Measurements from ENCODE around the gene ATG16L2.
"Not testable (repeated sequence)": the region's sequence is repeated elsewhere in the genome, so short reads cannot be mapped to it uniquely, and the experiment has no call there.

Gene ATG16L2

DNA sequence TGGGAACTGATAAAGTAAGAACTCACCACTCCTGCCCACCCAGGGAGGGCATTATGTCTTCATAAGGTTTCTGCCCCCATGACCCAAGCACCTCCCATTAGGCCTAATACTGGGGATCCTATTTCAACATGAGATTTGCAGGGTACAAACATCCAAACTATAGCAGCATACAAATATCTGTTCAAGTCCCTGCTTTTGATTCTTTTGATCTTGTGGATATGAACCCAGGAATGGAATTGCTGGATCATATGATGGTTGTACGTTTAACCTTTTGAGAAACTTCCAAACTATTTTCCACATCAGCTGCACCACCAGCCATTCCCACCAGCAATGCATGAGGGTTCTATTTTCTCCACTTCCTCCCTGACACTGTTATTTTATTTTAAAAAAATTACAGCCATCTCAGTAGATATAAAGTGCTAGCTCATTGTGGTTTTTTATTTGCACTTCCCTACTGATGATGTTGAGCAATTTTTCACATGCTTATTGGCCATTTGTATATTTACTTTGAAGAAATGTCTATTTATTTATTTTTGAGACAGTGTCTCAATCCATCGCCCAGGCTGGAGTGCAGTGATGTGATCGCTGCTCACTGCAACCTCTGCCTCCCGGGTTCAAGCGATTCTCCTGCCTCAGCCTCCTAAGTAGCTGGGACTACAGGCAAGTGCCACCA, 7.1 kb upstream of the ATG16L2 start:
- DNase-seq (ENCODE audit: insufficient read length, low spot score), result no peak
- no peak for FAIRE-seq
- TF ChIP-seq POLR2A (IDR thresholded peaks at IDR 0.05; ENCODE audit: low read depth, low read length), result no peak

- TF ChIP-seq POLR2A (IDR thresholded peaks at IDR 0.05; ENCODE audit: low read depth, low read length), result no peak
- DNase-seq (ENCODE audit: insufficient read length, low spot score) (no peak), FAIRE-seq (no peak)
Measured at GRCh38 chr11:72807792-72808191, 6.4 kb upstream of the ATG16L2 start.

- TF ChIP-seq POLR2A (IDR thresholded peaks at IDR 0.05; ENCODE audit: low read depth, low read length), result no peak
- FAIRE-seq, result no peak
- DNase-seq (ENCODE audit: insufficient read length, low spot score), result no peak
Measured at GRCh38 chr11:72808331-72808798, 5.8 kb upstream of the ATG16L2 start.

DNA sequence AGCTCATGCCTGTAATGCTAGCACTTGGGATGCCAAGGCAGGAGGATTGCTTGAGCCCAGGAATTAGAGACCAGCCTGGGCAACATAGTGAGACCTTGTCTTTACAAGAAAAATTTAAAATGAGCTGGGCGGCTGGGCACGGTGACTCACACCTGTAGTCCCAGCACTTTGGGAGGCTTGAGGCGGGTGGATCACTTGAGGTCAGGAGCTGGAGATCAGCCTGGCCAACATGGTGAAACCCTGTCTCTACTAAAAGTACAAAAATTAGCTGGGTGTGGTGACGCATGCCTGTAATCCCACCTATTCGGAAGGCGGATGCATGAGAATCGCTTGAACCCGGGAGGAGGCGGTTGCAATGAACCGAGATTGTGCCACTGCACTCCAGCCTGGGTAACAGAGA, 2.5 kb upstream of the ATG16L2 start:
- not testable (repeated sequence) for DNase-seq (ENCODE audit: insufficient read length, low spot score); FAIRE-seq

DNA sequence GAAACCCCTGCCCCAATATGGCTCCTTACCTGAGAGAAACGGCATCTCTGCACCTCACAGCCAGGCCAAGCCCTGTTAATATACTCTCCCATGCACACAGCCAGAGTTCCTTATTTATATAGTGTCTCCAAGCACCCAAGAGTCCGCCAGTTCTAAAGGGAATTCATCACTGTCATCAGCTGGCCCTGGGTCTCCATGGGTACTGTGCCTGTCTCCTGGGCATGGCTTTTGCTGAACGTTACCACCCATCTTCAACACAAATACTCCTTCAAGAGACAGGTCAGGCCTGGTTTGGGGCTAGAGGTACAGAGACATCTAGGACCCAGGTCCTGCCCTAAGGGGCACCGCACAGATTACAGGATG, 1.6 kb upstream of the ATG16L2 start:
- FAIRE-seq (no peak), DNase-seq (ENCODE audit: insufficient read length, low spot score) (no peak)
- no peak for TF ChIP-seq POLR2A (IDR thresholded peaks at IDR 0.05; ENCODE audit: low read depth, low read length)

DNA sequence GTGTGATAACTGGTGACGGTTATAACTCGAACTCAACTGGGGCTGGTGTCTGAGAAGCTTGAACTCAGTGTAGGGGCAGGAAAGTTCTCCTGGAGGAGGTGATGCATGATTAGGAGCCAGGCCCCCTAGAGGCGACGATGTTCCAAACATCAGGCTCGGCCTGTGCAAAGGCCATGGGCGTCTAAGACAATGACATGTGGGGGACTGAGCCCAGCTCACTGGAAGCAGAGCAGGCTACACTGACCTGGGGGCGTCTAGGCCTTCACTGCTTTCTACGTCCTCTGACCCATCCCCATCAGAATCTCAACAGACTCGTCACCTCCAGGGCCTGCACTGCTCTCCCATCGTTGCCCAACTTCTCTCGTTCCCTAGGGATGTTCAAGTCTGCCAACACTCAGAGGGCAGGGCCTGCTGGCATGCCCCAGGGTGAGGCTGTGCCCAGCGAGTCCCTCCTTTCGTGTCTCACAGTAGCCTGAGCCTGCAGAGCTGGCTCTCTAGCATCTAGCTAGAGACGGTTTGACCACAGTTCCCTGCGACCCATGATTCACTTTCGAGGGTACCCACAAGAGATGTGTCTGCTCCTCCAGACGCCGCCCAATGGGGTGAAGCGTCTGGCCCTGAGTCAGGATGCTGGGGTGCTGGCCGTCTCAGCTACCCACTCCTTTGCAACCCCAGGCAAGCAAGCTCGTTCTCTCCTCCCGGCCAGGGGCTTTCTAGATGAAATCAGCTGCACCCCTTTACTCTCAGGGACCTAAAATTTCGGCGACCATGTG, 1.1 kb upstream of the ATG16L2 start:
- TF ChIP-seq POLR2A (IDR thresholded peaks at IDR 0.05; ENCODE audit: low read depth, low read length), result peak; percentile 63
- FAIRE-seq (no peak), DNase-seq (ENCODE audit: insufficient read length, low spot score) (peak; percentile 69)

DNA sequence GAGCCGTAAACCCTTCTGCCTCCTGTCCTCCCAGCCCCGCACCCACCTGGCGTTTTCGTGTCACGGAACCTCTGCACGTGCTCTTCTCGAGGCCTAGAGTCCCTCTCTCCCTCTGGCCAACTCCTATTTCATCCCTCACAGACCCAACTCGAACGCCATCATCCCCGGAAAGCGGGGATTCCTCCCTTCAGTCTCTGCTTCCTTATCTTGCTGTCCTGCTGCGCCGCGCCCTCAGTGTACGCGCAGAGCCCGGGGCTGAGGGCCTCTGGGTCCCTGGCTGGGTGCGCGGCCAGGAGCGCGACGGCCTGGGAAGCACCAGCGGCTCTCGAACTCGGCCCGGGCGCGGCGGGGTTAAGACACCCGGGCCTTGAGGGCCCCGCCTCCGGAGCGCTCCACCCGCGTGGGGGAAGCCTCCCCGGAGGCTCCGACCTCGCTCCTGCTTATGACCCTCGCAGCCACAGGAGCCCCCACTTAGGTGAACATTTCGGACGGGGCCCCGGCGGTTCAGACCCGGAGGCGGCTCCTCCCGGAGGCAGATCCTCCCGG, 398 bp upstream of the ATG16L2 start:
- peak; percentile 75 for DNase-seq (ENCODE audit: insufficient read length, low spot score)
- FAIRE-seq, result no peak
- peak; percentile 86; the same call in 1 of the 2 replicates for TF ChIP-seq POLR2A (IDR thresholded peaks at IDR 0.05; ENCODE audit: low read depth, low read length)

DNA sequence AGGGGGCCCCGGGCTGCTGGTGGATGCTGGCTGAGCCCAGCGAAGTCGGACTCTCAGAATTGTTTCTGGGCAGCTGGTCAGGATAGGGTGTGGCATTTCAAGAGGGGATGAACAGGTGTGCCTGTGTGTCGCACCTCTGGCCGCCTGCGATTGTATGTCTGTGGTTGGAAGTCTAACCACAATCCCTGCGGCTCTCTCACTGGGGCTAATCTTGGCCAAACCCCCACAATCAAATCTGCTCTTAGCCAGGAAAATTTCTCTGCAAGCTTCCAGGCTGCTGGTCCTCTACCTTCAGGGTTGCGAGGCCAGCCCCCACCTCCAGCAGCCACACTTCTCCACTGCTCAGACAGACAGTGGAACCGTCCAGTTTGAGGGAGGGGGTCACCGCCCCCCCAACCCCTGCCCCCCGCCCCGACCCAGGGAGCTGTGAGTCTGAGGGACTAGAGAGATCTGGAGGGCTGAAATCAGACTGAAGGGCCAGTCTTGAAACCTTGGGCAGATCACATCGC, 953 bp downstream of the ATG16L2 start:
- no peak for TF ChIP-seq POLR2A (IDR thresholded peaks at IDR 0.05; ENCODE audit: low read depth, low read length)
- DNase-seq (ENCODE audit: insufficient read length, low spot score) (no peak), FAIRE-seq (no peak)

GRCh38 chr11:72816404-72816990, 2.3 kb downstream of the ATG16L2 start:
- FAIRE-seq, result no peak
- no peak for DNase-seq (ENCODE audit: insufficient read length, low spot score)
- no peak for TF ChIP-seq POLR2A (IDR thresholded peaks at IDR 0.05; ENCODE audit: low read depth, low read length)

DNA sequence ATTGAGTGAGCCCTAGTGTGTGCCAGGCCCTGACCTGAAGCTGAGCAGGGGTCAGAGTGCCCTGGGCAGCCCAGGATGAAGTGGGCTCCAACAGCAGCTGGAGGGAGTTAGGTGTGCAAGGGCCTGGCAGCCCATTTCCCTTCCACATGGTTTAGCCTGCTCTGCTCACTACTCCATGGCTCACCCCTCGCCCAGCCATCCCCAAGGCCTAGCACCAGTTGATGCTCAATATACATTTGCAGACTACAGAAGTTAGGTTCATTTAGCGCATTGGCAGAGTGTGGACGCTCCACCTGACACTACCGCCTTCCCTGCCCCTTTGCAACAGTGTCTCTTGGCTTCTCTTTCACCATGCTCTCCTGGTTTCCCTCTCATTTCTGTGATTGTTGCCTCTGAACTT, 3.8 kb downstream of the ATG16L2 start:
- no peak for TF ChIP-seq POLR2A (IDR thresholded peaks at IDR 0.05; ENCODE audit: low read depth, low read length)
- DNase-seq (ENCODE audit: insufficient read length, low spot score) (no peak), FAIRE-seq (no peak)

- FAIRE-seq (no peak), DNase-seq (ENCODE audit: insufficient read length, low spot score) (no peak)
- no peak for TF ChIP-seq POLR2A (IDR thresholded peaks at IDR 0.05; ENCODE audit: low read depth, low read length)
Measured at GRCh38 chr11:72818971-72819370, 4.8 kb downstream of the ATG16L2 start.

DNA sequence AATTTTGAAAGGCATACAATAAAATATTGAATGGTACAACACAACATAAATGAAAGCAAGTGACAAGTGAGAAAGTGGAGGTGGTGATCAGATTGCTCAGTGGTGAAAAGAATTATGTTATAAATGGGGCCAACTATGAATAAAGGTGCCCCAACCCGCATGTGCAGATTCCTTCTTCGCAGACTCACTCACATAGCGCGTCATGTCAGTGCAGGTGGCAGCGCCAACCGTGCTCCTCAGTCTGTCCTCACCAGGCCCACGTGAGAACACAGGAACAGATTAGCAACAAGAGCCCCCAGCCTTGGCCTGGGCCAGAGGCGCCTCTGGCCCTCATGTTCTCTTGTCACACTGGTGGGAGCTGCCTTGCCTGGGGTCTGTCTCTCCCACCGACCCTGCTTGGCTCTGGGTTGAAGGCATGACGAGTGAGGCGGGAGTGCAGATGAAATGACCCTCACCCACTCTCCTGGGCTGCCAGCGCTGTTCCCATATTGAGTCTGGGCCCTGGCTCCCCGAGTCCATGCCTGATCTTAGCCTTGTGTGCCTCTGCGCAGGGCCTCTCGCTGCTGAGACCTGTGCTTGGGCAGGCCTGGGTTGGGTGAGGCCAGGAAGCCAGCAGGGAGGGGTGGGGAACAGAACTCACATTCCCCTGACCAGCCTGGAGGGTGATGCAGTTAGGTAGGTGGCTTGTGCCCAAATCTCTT, 6.4 kb downstream of the ATG16L2 start:
- no peak for FAIRE-seq
- no peak for TF ChIP-seq POLR2A (IDR thresholded peaks at IDR 0.05; ENCODE audit: low read depth, low read length)
- no peak for DNase-seq (ENCODE audit: insufficient read length, low spot score)

DNA sequence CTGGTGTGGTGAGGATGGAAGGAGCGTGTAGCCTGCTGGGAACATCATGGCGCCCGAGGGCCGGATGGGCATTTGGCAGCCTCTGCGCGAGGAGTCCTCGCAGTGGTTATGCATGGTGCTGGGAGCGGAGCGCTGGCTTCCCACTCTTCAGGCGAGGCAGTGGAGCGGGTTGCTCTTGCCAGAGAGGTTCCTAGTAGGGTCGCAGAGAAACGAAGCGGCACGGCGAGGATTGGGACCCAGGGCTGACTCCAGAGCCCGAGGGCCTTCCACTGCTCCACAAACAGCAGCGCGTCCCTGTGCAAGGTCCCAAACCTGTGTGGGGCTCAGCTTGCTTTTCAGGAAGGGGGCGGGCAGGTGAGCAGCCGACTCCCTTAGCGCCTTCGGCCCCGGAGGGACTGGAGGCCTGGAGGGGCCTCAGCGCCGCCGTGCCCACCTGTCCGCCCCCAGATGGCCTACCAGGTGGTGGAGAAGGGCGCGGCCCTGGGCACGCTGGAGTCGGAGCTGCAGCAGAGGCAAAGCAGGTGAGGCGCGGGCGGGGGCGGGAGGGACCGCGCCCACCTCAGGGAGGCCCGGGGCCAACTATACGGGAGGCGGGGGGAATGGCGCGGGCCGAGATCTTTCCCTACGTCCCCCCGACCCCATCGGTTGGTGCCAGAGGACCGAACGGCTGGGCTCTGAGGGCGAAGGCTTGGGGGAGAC, 7.2 kb downstream of the ATG16L2 start:
- DNase-seq (ENCODE audit: insufficient read length, low spot score), result no peak
- TF ChIP-seq POLR2A (IDR thresholded peaks at IDR 0.05; ENCODE audit: low read depth, low read length), result no peak
- no peak for FAIRE-seq

All from H54 (cell line).